Uterus (tissue), 4 donors: Measurements from ENCODE around the gene TBRG4. TPM values are rescaled to one million over a fixed set of nuclear protein-coding genes. Genes with fewer than 3 reads are reported as not detected.

Source experiments
- DNase-seq, 2 donors: peaks; one replicate each; pipeline ENCODE4 v3.0.0-alpha.2; 2019 to 2020
- H3K27ac ChIP-seq, 2 donors: fragments of 200-600 bp; sonication (generic); 1 replicate in 1 of 2; 2 replicates in 1 of 2; pipeline ENCODE4 v1.5.1; 2016 to 2018
- H3K27me3 ChIP-seq, 2 donors: fragments of 200-600 bp; sonication (generic); one replicate each; pipeline ENCODE4 v1.5.1; 2018 to 2019; ENCODE audit warnings: control low read depth in 1 of 2
- H3K36me3 ChIP-seq, 2 donors: fragments of 200-600 bp; sonication (generic); one replicate each; pipeline ENCODE4 v1.5.1; 2019; ENCODE audit warnings: control low read depth in 1 of 2
- H3K4me1 ChIP-seq, 2 donors: fragments of 200-600 bp; sonication (generic); one replicate each; pipeline ENCODE4 v1.5.1; 2018 to 2019; ENCODE audit warnings: control low read depth in 1 of 2
- H3K4me3 ChIP-seq, 2 donors: fragments of 200-600 bp; sonication (generic); 1 replicate in 1 of 2; 2 replicates in 1 of 2; pipeline ENCODE4 v1.5.1; 2018 to 2019; ENCODE audit warnings: mild to moderate bottlenecking in 1 of 2
- H3K9me3 ChIP-seq, 2 donors: fragments of 200-600 bp; sonication (generic); one replicate each; pipeline ENCODE4 v1.5.1; 2019; ENCODE audit warnings: control low read depth in 1 of 2
- CTCF ChIP-seq, 4 experiments: fragments of 200-600 bp in 2 of 4; fragments of 450-650 bp in 2 of 4; sonication (generic) in 2 of 4; IDR thresholded peaks; one replicate each; pipeline ENCODE4 v1.5.1; 2016 to 2019; ENCODE audit warnings: antibody characterized with exemption in 4 of 4, mild to moderate bottlenecking in 2 of 4, moderate library complexity in 1 of 4
- POLR2A ChIP-seq, 2 donors: fragments of 450-650 bp; IDR thresholded peaks; one replicate each; pipeline ENCODE4 v1.6.1; 2016; ENCODE audit warnings: antibody characterized with exemption in 2 of 2, mild to moderate bottlenecking in 1 of 2, moderate library complexity in 1 of 2
- intact Hi-C: fragments of 100-400 bp; cut with DNase I; formaldehyde crosslinking; loops from one replicate; pipeline ENCODE4 v1.15.1; 2023; ENCODE audit warnings: low total_unique reads
- total RNA-seq, 4 donors: library from RNA; depleted of rRNA in 3 of 4; stranded (reverse); fragments of >200 nt in 3 of 4; gene quantifications; one replicate each; pipeline versions ENCODE4 v1.1.0 to v1.2.4, GENCODE V29; 2014 to 2023
- donor health status: DM: yes; HTN: yes; CAD: no.

TBRG4 gene
- total RNA-seq, 4 donors from 2014 or later = 7.4 to 51.2 (median 42.5) TPM

- intact Hi-C loops = no loop called here
- H3K4me1 ChIP-seq = peaks cover 0 to 2% of the 10 kb centered on the region in 2 donors
- no peak for DNase-seq
- H3K4me3 ChIP-seq = no peak overlapping the region
- no peak for TF ChIP-seq POLR2A (IDR thresholded peaks at IDR 0.05)
- no peak for TF ChIP-seq CTCF (IDR thresholded peaks at IDR 0.05)
- no peaks in the 10 kb centered on the region for H3K9me3 ChIP-seq
- H3K27ac ChIP-seq = no peak overlapping the region
- no peaks in the 10 kb centered on the region for H3K36me3 ChIP-seq
- H3K27me3 ChIP-seq = no peaks in the 10 kb centered on the region
Observed at GRCh38 chr7:45102785-45103712, 8.4 kb downstream of the TBRG4 start.

- DNase-seq = no peak
- Histone ChIP-seq H3K27ac (no peak overlapping the region), H3K4me1 (no peaks in the 10 kb centered on the region), H3K27me3 (no peaks in the 10 kb centered on the region), H3K9me3 (no peaks in the 10 kb centered on the region), H3K4me3 (no peak overlapping the region), H3K36me3 (no peaks in the 10 kb centered on the region)
- intact Hi-C loops = no loop called here
- no peak for TF ChIP-seq POLR2A (IDR thresholded peaks at IDR 0.05)
- TF ChIP-seq CTCF (IDR thresholded peaks at IDR 0.05) = no peak
Observed at GRCh38 chr7:45101748-45102147, 9.7 kb downstream of the TBRG4 start.

GRCh38 chr7:45100761-45101480 lies 10.6 kb downstream of the TBRG4 start:
- Histone ChIP-seq H3K27me3 (no peaks in the 10 kb centered on the region), H3K27ac (no peak overlapping the region), H3K4me3 (no peak overlapping the region), H3K4me1 (no peaks in the 10 kb centered on the region), H3K9me3 (no peaks in the 10 kb centered on the region), H3K36me3 (no peaks in the 10 kb centered on the region)
- DNase-seq = no peak
- intact Hi-C loops = no loop called here
- no peak for TF ChIP-seq CTCF (IDR thresholded peaks at IDR 0.05)
- no peak for TF ChIP-seq POLR2A (IDR thresholded peaks at IDR 0.05)

DNA sequence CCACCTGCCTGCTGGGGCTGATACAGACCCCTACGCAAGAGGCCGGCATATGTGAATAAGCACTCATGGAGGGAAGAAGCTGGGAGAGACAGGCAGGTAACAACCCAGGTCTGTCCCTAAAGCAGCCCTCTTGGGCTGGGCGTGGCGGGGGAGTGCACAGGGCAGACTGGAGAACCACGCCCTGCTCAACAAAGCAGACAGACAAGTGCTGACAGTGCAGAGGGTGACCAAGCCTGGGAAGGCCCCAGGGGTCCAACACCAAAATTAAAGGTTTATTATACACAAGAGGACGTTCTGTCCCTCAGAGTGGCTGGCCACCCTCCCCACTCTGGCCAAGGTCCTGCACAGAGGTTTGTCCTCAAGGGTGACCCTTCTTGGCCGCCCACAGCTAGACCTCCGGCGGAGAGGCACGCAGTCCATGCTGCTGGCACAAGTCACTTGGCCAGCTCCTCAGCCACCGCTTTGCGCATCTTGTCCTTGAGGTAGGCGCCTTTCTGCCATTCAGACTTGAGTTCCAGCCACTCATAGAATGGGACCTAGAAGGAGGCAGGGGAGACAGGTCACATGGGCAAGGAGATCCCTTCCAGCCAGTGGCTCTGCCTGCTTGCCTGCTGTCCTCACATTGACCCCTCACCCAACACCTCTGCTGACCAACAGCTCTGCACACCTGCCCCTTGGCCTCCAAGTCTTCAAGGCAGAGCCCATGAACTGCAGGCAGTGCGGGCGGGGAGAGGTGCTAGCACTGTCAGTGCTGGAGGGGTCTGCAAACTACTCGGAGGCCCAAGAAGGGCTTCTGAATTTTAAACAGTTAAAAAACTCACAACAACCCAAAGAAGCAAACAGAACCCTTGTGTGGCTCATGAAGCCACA lies 11.4 kb downstream of the TBRG4 start:
- H3K27ac ChIP-seq = no peak overlapping the region
- no peaks in the 10 kb centered on the region for H3K9me3 ChIP-seq
- TF ChIP-seq CTCF (IDR thresholded peaks at IDR 0.05) (no peak), POLR2A (IDR thresholded peaks at IDR 0.05) (no peak)
- no peaks in the 10 kb centered on the region for H3K4me1 ChIP-seq
- intact Hi-C loops = no loop called here
- DNase-seq = no peak
- no peak overlapping the region for H3K4me3 ChIP-seq
- no peaks in the 10 kb centered on the region for H3K36me3 ChIP-seq
- H3K27me3 ChIP-seq = no peaks in the 10 kb centered on the region
